KMS-11 (cell line): ENCODE results near the gene PIP5K1C.
A peak's percentile ranks its signal among the peaks of the same experiment; 100 is the strongest.

ENCODE experiments used
- H2AFZ ChIP-seq: fragments of 200-600 bp; sonication (generic); 2 replicates; pipeline ENCODE4 v1.6.1; 2016; ENCODE audit warnings: antibody characterized with exemption, mixed run types, low read depth
- H3K27ac ChIP-seq: fragments of 200-600 bp; sonication (generic); 2 replicates; pipeline ENCODE4 v1.6.1; 2016; ENCODE audit warnings: mild to moderate bottlenecking, mixed run types
- H3K27me3 ChIP-seq: fragments of 200-600 bp; sonication (generic); 2 replicates; pipeline ENCODE4 v1.6.1; 2017; ENCODE audit warnings: mild to moderate bottlenecking, low read depth, mixed run types, moderate library complexity; ENCODE audit not compliant: insufficient read depth
- H3K36me3 ChIP-seq: fragments of 200-600 bp; sonication (generic); 2 replicates; pipeline ENCODE4 v1.6.1; 2017; ENCODE audit warnings: mild to moderate bottlenecking, mixed run types; ENCODE audit not compliant: insufficient read depth
- H3K4me1 ChIP-seq: fragments of 200-600 bp; sonication (generic); 2 replicates; pipeline ENCODE4 v1.6.1; 2016; ENCODE audit warnings: mild to moderate bottlenecking, low read depth, mixed run types; ENCODE audit not compliant: poor library complexity, severe bottlenecking
- H3K4me2 ChIP-seq: fragments of 200-600 bp; sonication (generic); 2 replicates; pipeline ENCODE4 v1.7.0; 2016; ENCODE audit warnings: mild to moderate bottlenecking, mixed run types
- H3K4me3 ChIP-seq: fragments of 200-600 bp; sonication (generic); IDR thresholded peaks from 2 replicates; pipeline ENCODE4 v1.6.1; 2017; ENCODE audit warnings: low read depth, low read length, mixed read lengths; ENCODE audit not compliant: insufficient read depth
- H3K79me2 ChIP-seq: fragments of 200-600 bp; sonication (generic); 2 replicates; pipeline ENCODE4 v1.6.1; 2016; ENCODE audit warnings: low read depth, mixed run types; ENCODE audit not compliant: insufficient read depth
- H3K9ac ChIP-seq: fragments of 200-600 bp; sonication (generic); 2 replicates; pipeline ENCODE4 v1.6.1; 2016; ENCODE audit warnings: mild to moderate bottlenecking, mixed run types
- H4K20me1 ChIP-seq: fragments of 200-600 bp; sonication (generic); 2 replicates; pipeline ENCODE4 v1.6.1; 2016; ENCODE audit warnings: mild to moderate bottlenecking, mixed run types; ENCODE audit not compliant: insufficient read depth
- CTCF ChIP-seq: fragments of 200-600 bp; sonication (generic); conservative IDR thresholded peaks from 2 replicates; pipeline ENCODE4 v1.6.1; 2017; ENCODE audit warnings: low read depth, mild to moderate bottlenecking, antibody characterized with exemption, low read length, moderate library complexity, mixed read lengths

PIP5K1C gene

GRCh38 chr19:3694361-3695123 lies 5.7 kb downstream of the PIP5K1C start:
- no peaks in the 10 kb centered on the region for H4K20me1 ChIP-seq
- no peak overlapping the region for H3K9ac ChIP-seq
- no peak overlapping the region for H3K27ac ChIP-seq

GRCh38 chr19:3693025-3693925 lies 7.0 kb downstream of the PIP5K1C start:
- H3K36me3 ChIP-seq = no peaks in the 10 kb centered on the region
- H3K9ac ChIP-seq = no peak overlapping the region
- no peak overlapping the region for H3K27ac ChIP-seq
- H3K4me3 ChIP-seq = no peak overlapping the region
- H2AFZ ChIP-seq = no peak overlapping the region
- no peak for TF ChIP-seq CTCF
- H3K79me2 ChIP-seq = peaks cover 47% of the 10 kb centered on the region
- H3K4me1 ChIP-seq = peaks cover 22% of the 10 kb centered on the region
- H3K4me2 ChIP-seq = no peak overlapping the region
- H3K27me3 ChIP-seq = no peaks in the 10 kb centered on the region
- no peaks in the 10 kb centered on the region for H4K20me1 ChIP-seq

More at GRCh38 chr19:3694361-3695123, 5.7 kb downstream of the PIP5K1C start:
- Histone ChIP-seq H3K4me1 (peaks cover 12% of the 10 kb centered on the region), H2AFZ (no peak overlapping the region), H3K4me3 (no peak overlapping the region), H3K4me2 (no peak overlapping the region), H3K36me3 (no peaks in the 10 kb centered on the region), H3K27me3 (no peaks in the 10 kb centered on the region), H3K79me2 (peaks cover 58% of the 10 kb centered on the region)
- TF ChIP-seq CTCF = no peak

GRCh38 chr19:3692141-3693024 lies 7.9 kb downstream of the PIP5K1C start:
- H3K79me2 ChIP-seq = peaks cover 39% of the 10 kb centered on the region
- no peaks in the 10 kb centered on the region for H4K20me1 ChIP-seq
- no peak overlapping the region for H3K27ac ChIP-seq
- H3K27me3 ChIP-seq = no peaks in the 10 kb centered on the region
- peaks cover 28% of the 10 kb centered on the region for H3K4me1 ChIP-seq
- no peak overlapping the region for H3K9ac ChIP-seq
- no peak overlapping the region for H3K4me2 ChIP-seq
- no peak overlapping the region for H3K4me3 ChIP-seq
- no peaks in the 10 kb centered on the region for H3K36me3 ChIP-seq
- TF ChIP-seq CTCF = peak; percentile 62
- H2AFZ ChIP-seq = no peak overlapping the region

GRCh38 chr19:3691726-3692125 lies 8.5 kb downstream of the PIP5K1C start:
- H3K79me2 ChIP-seq = peaks cover 36% of the 10 kb centered on the region
- peaks cover 35% of the 10 kb centered on the region for H3K4me1 ChIP-seq
- no peaks in the 10 kb centered on the region for H4K20me1 ChIP-seq
- no peaks in the 10 kb centered on the region for H3K36me3 ChIP-seq
- H3K4me3 ChIP-seq = no peak overlapping the region
- H3K4me2 ChIP-seq = no peak overlapping the region
- no peak overlapping the region for H3K27ac ChIP-seq
- H3K27me3 ChIP-seq = no peaks in the 10 kb centered on the region
- no peak for TF ChIP-seq CTCF
- H3K9ac ChIP-seq = no peak overlapping the region
- no peak overlapping the region for H2AFZ ChIP-seq
